Type B pancreatic cell (in vitro differentiated cells): ENCODE results near the gene PANX3. TPM values are rescaled to one million over a fixed set of nuclear protein-coding genes. Genes with fewer than 3 reads are reported as not detected.

ENCODE experiments used
- DNase-seq: peaks from one replicate; pipeline ENCODE4 v3.0.0; 2021; ENCODE audit warnings: mixed read lengths; ENCODE audit not compliant: unreplicated experiment; ENCODE audit errors: extremely low spot score
- H3K27ac Mint-ChIP-seq: 2 replicates; pipeline ENCODE4 v1.8.0; 2021; ENCODE audit warnings: mild to moderate bottlenecking, mixed read lengths
- H3K27me3 Mint-ChIP-seq: 2 replicates; pipeline ENCODE4 v1.8.0; 2021; ENCODE audit warnings: mixed read lengths
- H3K36me3 Mint-ChIP-seq: 2 replicates; pipeline ENCODE4 v1.8.0; 2021; ENCODE audit warnings: mixed read lengths
- H3K4me1 Mint-ChIP-seq: one replicate; pipeline ENCODE4 v1.8.0; 2021; ENCODE audit warnings: mixed read lengths; ENCODE audit not compliant: unreplicated experiment
- H3K4me3 Mint-ChIP-seq: 2 replicates; pipeline ENCODE4 v1.8.0; 2021; ENCODE audit warnings: mild to moderate bottlenecking, mixed read lengths
- H3K9me3 Mint-ChIP-seq: 2 replicates; pipeline ENCODE4 v1.8.0; 2021; ENCODE audit warnings: mixed read lengths
- total RNA-seq: library from RNA; stranded (reverse); gene quantifications from 2 replicates; pipeline ENCODE4 v1.2.1, GENCODE V29; 2021; ENCODE audit warnings: low replicate concordance
- TF ChIP-seq, protein P1 (sequence below): fragments of 200-600 bp; sonication (generic); conservative IDR thresholded peaks from 2 replicates; pipeline ENCODE4 v1.5.0; 2021; ENCODE audit warnings: antibody characterized with exemption, mild to moderate bottlenecking

PANX3 gene
- total RNA-seq, 1 donor from 2014 or later, result not detected

GRCh38 chr11:124646148-124646547, 34.9 kb downstream of the PANX3 start:
- peaks cover 6% of the 10 kb centered on the region for H3K4me1 Mint-ChIP-seq
- H3K36me3 Mint-ChIP-seq, result peaks cover 4% of the 10 kb centered on the region
- H3K27ac Mint-ChIP-seq, result no peak overlapping the region
- no peak for DNase-seq
- H3K4me3 Mint-ChIP-seq, result no peak overlapping the region
- TF ChIP-seq, protein P1, sequence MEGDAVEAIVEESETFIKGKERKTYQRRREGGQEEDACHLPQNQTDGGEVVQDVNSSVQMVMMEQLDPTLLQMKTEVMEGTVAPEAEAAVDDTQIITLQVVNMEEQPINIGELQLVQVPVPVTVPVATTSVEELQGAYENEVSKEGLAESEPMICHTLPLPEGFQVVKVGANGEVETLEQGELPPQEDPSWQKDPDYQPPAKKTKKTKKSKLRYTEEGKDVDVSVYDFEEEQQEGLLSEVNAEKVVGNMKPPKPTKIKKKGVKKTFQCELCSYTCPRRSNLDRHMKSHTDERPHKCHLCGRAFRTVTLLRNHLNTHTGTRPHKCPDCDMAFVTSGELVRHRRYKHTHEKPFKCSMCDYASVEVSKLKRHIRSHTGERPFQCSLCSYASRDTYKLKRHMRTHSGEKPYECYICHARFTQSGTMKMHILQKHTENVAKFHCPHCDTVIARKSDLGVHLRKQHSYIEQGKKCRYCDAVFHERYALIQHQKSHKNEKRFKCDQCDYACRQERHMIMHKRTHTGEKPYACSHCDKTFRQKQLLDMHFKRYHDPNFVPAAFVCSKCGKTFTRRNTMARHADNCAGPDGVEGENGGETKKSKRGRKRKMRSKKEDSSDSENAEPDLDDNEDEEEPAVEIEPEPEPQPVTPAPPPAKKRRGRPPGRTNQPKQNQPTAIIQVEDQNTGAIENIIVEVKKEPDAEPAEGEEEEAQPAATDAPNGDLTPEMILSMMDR, result no peak
- H3K27me3 Mint-ChIP-seq, result no peaks in the 10 kb centered on the region
- no peaks in the 10 kb centered on the region for H3K9me3 Mint-ChIP-seq

- Mint-ChIP-seq H3K27ac (no peak overlapping the region), H3K4me1 (peaks cover 6% of the 10 kb centered on the region), H3K9me3 (no peaks in the 10 kb centered on the region), H3K36me3 (peaks cover 4% of the 10 kb centered on the region), H3K27me3 (no peaks in the 10 kb centered on the region), H3K4me3 (no peak overlapping the region)
- no peak for DNase-seq
- TF ChIP-seq, protein P1, result no peak
Observed at GRCh38 chr11:124648610-124649009, 37.4 kb downstream of the PANX3 start.

DNA sequence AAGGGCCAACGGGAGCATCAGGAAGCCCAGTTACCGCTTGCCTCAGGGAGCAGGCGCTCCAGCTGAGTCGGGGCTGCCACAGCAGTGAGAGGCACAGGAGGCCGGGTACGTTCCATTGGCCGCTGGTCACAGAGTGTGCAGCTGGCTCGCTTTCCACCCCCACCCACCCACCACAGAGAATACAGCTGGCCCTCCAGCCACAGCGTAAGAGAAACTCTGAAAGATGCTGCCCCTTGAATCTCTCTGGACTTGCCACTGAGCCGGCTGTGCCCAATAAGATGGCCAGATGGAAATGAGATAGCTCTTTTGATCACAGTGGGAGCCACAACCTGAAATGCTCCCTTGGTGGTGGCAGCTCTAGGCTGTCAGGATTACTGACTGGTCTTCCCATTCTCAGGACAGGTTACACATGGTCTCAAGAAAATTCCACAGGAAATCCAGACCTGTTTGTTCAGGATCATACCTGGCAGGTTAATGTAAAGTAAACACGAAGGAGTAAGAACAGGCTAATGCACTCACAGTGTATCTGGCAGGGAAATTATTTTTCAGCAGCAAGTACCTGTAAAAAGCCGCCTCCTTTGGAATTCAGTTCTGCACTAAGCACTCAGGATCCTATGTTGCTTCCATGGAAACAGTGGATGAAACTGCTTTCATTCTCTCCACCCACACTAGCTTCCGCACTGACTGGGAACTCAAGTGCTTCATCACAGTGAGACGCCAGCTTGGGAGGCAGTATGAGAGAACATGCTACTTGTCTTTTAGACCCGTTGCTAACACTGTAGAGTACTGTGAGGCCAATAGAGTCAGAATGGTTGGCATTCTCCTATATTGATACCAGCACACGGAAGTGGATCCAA, 45.8 kb downstream of the PANX3 start:
- peaks cover 20% of the 10 kb centered on the region for H3K4me1 Mint-ChIP-seq
- H3K36me3 Mint-ChIP-seq, result peaks cover 8% of the 10 kb centered on the region
- no peaks in the 10 kb centered on the region for H3K27me3 Mint-ChIP-seq
- H3K4me3 Mint-ChIP-seq, result peak overlapping the region; percentile 51
- no peak for DNase-seq
- peak overlapping the region; percentile 59 for H3K27ac Mint-ChIP-seq
- TF ChIP-seq, protein P1, result no peak
- H3K9me3 Mint-ChIP-seq, result no peaks in the 10 kb centered on the region

- H3K4me3 Mint-ChIP-seq, result no peak overlapping the region
Observed at GRCh38 chr11:124657904-124658303, 46.7 kb downstream of the PANX3 start.

GRCh38 chr11:124658501-124658900, 47.3 kb downstream of the PANX3 start:
- Mint-ChIP-seq H3K27me3 (no peaks in the 10 kb centered on the region), H3K4me3 (no peak overlapping the region), H3K4me1 (peaks cover 20% of the 10 kb centered on the region), H3K36me3 (peaks cover 4% of the 10 kb centered on the region), H3K9me3 (no peaks in the 10 kb centered on the region), H3K27ac (no peak overlapping the region)
- TF ChIP-seq, protein P1, result no peak
- no peak for DNase-seq

More at GRCh38 chr11:124657904-124658303, 46.7 kb downstream of the PANX3 start:
- TF ChIP-seq, protein P1, result no peak
- no peak overlapping the region for H3K27ac Mint-ChIP-seq
- peaks cover 20% of the 10 kb centered on the region for H3K4me1 Mint-ChIP-seq
- no peaks in the 10 kb centered on the region for H3K27me3 Mint-ChIP-seq
- no peak for DNase-seq
- no peaks in the 10 kb centered on the region for H3K9me3 Mint-ChIP-seq
- H3K36me3 Mint-ChIP-seq, result peaks cover 4% of the 10 kb centered on the region
